OCI-LY3 (cell line): ENCODE results near the gene GPT2.
A peak's percentile ranks its signal among the peaks of the same experiment; 100 is the strongest.

Source experiments
- H2AFZ ChIP-seq: fragments of 200-600, 300-600 bp; shearing (Covaris generic); 2 replicates; pipeline ENCODE4 v1.6.0; 2014; ENCODE audit warnings: antibody characterized with exemption, low read depth, low read length
- H3K27ac ChIP-seq: fragments of 200-600, 300-600 bp; sonication (generic); 2 replicates; pipeline ENCODE4 v1.5.1; 2014; ENCODE audit warnings: mild to moderate bottlenecking, low read length, moderate library complexity, mixed read lengths
- H3K27me3 ChIP-seq: fragments of 200-600, 300-600 bp; sonication (generic); 2 replicates; pipeline ENCODE4 v1.6.1; 2014; ENCODE audit warnings: low read depth, low read length, mixed read lengths
- H3K36me3 ChIP-seq: fragments of 200-600, 300-600 bp; sonication (generic); replicated peaks from 2 replicates; pipeline ENCODE3; 2014; ENCODE audit warnings: low read depth, low read length, mixed read lengths
- H3K4me1 ChIP-seq: fragments of 300-600, 200-600 bp; sonication (generic); 2 replicates; pipeline ENCODE4 v1.6.1; 2014; ENCODE audit warnings: low read length, mixed read lengths
- H3K4me2 ChIP-seq: fragments of 200-600, 300-600 bp; sonication (generic); 2 replicates; pipeline ENCODE4 v1.6.1; 2014; ENCODE audit warnings: low read length, mixed read lengths
- H3K4me3 ChIP-seq: fragments of 300-600, 200-600 bp; sonication (generic); 2 replicates; pipeline ENCODE4 v1.5.1; 2014; ENCODE audit warnings: antibody characterized with exemption, mild to moderate bottlenecking, low read length, moderate library complexity
- H3K79me2 ChIP-seq: fragments of 300-600, 200-600 bp; shearing (Covaris generic); 2 replicates; pipeline ENCODE4 v1.6.1; 2014; ENCODE audit warnings: mild to moderate bottlenecking, low read length, mixed read lengths
- H3K9ac ChIP-seq: fragments of 300-600, 200-600 bp; shearing (Covaris generic); 2 replicates; pipeline ENCODE4 v1.6.0; 2014; ENCODE audit warnings: mild to moderate bottlenecking, low read length, moderate library complexity
- H3K9me3 ChIP-seq: fragments of 200-600, 300-600 bp; shearing (Covaris generic); 2 replicates; pipeline ENCODE4 v1.6.1; 2014; ENCODE audit warnings: low read length, mixed read lengths; ENCODE audit not compliant: insufficient read depth
- H4K20me1 ChIP-seq: fragments of 200-600, 300-600 bp; sonication (generic); 2 replicates; pipeline ENCODE4 v1.6.1; 2016; ENCODE audit warnings: low read length, mixed read lengths; ENCODE audit not compliant: insufficient read depth
- CTCF ChIP-seq: fragments of 200-600, 300-600 bp; sonication (generic); IDR thresholded peaks from 2 replicates; pipeline ENCODE4 v1.5.1; 2014; ENCODE audit warnings: antibody characterized with exemption, low read length, low read depth
- EZH2phosphoT487 ChIP-seq: fragments of 200-600 bp; shearing (Covaris generic); IDR thresholded peaks from 2 replicates; pipeline ENCODE4 v1.6.1; 2018; ENCODE audit warnings: antibody characterized with exemption, mixed run types, low read depth

GPT2 gene

GRCh38 chr16:46882940-46883307 is 1.2 kb upstream of the GPT2 start:
- H3K4me3 ChIP-seq, result peak overlapping the region; percentile 95
- H3K9ac ChIP-seq, result peak overlapping the region; percentile 78; the same call in 1 of the 2 replicates
- no peaks in the 10 kb centered on the region for H3K79me2 ChIP-seq
- H3K36me3 ChIP-seq, result no peaks in the 10 kb centered on the region
- no peak overlapping the region for H3K27ac ChIP-seq
- H4K20me1 ChIP-seq, result no peaks in the 10 kb centered on the region
- no peaks in the 10 kb centered on the region for H3K9me3 ChIP-seq
- peaks cover 46% of the 10 kb centered on the region for H3K27me3 ChIP-seq
- no peak for TF ChIP-seq CTCF
- no peak for TF ChIP-seq EZH2phosphoT487
- H3K4me2 ChIP-seq, result peak overlapping the region; percentile 81
- H2AFZ ChIP-seq, result no peak overlapping the region
- peaks cover 10% of the 10 kb centered on the region for H3K4me1 ChIP-seq

GRCh38 chr16:46883353-46883689 is 841 bp upstream of the GPT2 start:
- H3K4me3 ChIP-seq, result peak overlapping the region; percentile 95
- no peaks in the 10 kb centered on the region for H3K9me3 ChIP-seq
- H3K36me3 ChIP-seq, result no peaks in the 10 kb centered on the region
- TF ChIP-seq EZH2phosphoT487 (no peak), CTCF (no peak)
- peaks cover 46% of the 10 kb centered on the region for H3K27me3 ChIP-seq
- H3K4me2 ChIP-seq, result peak overlapping the region; percentile 81
- no peaks in the 10 kb centered on the region for H4K20me1 ChIP-seq
- peaks cover 10% of the 10 kb centered on the region for H3K4me1 ChIP-seq
- peak overlapping the region; percentile 99 for H2AFZ ChIP-seq
- H3K27ac ChIP-seq, result no peak overlapping the region
- H3K79me2 ChIP-seq, result no peaks in the 10 kb centered on the region
- peak overlapping the region; percentile 78 for H3K9ac ChIP-seq

- peak overlapping the region; percentile 89 for H2AFZ ChIP-seq
- peak overlapping the region; percentile 66 for H3K4me2 ChIP-seq
- H3K79me2 ChIP-seq, result no peaks in the 10 kb centered on the region
- H3K27ac ChIP-seq, result no peak overlapping the region
- no peaks in the 10 kb centered on the region for H4K20me1 ChIP-seq
- H3K9me3 ChIP-seq, result no peaks in the 10 kb centered on the region
- H3K9ac ChIP-seq, result peak overlapping the region; percentile 40
- TF ChIP-seq EZH2phosphoT487, result no peak
- TF ChIP-seq CTCF, result no peak
- peaks cover 11% of the 10 kb centered on the region for H3K4me1 ChIP-seq
- H3K27me3 ChIP-seq, result peaks cover 38% of the 10 kb centered on the region
- H3K36me3 ChIP-seq, result no peaks in the 10 kb centered on the region
- peak overlapping the region; percentile 95 for H3K4me3 ChIP-seq
Observed at GRCh38 chr16:46884513-46885293, 541 bp downstream of the GPT2 start.

DNA sequence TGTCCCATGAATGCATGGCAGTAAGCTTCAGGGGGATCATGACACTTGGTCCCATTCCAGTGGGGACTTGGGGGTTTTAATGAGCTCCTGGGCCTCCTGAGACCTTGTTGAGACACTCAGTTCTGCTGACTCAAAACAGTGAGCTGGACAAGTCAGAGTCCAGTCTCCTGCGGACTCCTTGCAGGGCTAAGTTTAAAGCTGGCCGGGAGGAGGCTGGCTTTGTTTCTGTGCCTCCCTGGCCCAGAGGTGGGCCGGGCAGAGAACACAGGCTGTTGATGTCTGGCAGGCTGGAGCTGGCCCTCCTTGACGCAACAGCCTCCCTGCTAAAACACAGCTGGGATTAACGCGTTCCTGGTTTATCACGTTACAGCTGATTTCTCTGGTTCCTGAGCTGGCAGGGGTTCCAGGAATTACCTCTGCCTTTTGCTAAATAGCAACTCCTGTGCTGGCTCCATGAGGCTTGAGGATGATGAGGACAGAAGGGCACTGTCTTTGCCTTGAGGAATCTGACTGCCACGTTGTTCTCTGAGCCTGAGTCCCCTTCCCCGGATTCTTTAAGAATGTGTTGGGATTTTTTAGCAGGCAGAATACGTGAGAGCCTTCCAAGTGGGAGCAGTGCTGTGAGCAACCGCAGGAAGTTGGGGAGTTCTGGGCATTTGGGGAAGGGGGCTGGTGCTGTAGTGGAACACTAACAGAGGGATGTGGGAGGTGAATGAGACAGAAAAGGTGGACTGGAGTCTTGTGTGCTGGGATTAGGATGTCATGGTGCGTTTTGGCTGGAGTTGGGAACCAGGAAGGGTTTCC is 2.0 kb downstream of the GPT2 start:
- no peak overlapping the region for H3K4me2 ChIP-seq
- no peaks in the 10 kb centered on the region for H3K36me3 ChIP-seq
- TF ChIP-seq CTCF, result no peak
- TF ChIP-seq EZH2phosphoT487, result no peak
- H3K27me3 ChIP-seq, result peaks cover 24% of the 10 kb centered on the region
- no peaks in the 10 kb centered on the region for H4K20me1 ChIP-seq
- H3K79me2 ChIP-seq, result no peaks in the 10 kb centered on the region
- no peaks in the 10 kb centered on the region for H3K9me3 ChIP-seq
- peaks cover 19% of the 10 kb centered on the region for H3K4me1 ChIP-seq
- H3K27ac ChIP-seq, result no peak overlapping the region
- no peak overlapping the region for H3K4me3 ChIP-seq
- H2AFZ ChIP-seq, result no peak overlapping the region
- H3K9ac ChIP-seq, result no peak overlapping the region
